HCT116 (cell line): ENCODE measurements around the gene KCNH5. TPM values are rescaled to one million over a fixed set of nuclear protein-coding genes. Genes with fewer than 3 reads are reported as not detected.

Experiments used
- ATAC-seq: fragments of 200-7000 bp; cut with Tn5 transposase; 2 replicates; pipeline ENCODE4 v1.9.1; 2020; ENCODE audit warnings: mild to moderate bottlenecking, moderate library complexity
- BruUV-seq: library from RNA; stranded (reverse); fragments of 400-500 nt; replicated peaks from 2 replicates; lab custom pipeline; 2021; lab: Mats Ljungman, UMichigan
- CTCF ChIA-PET: fragments of 300-600 bp; sonication (Branson Sonifier 250); formaldehyde crosslinking; loops from one replicate; lab custom pipeline; 2021; ENCODE audit warnings: antibody characterized with exemption; lab: Charles Lee
- POLR2A ChIA-PET: fragments of 300-600, 350-600 bp; sonication (Branson Sonifier 250); formaldehyde crosslinking; loops from one replicate; lab custom pipeline; 2021; ENCODE audit warnings: antibody characterized with exemption; lab: Charles Lee
- RAD21 ChIA-PET, 2 experiments: fragments of 300-600 bp; sonication (Branson Sonifier 250); formaldehyde crosslinking; loops; one replicate each; lab custom pipeline; 2023; ENCODE audit warnings: low total read pairs in 2 of 2; ENCODE audit not compliant: uncharacterized antibody in 2 of 2, unreplicated experiment in 2 of 2, low non-redundant PET in 1 of 2; lab: Charles Lee
- DNase-seq: peaks from one replicate; pipeline ENCODE4 v3.0.0-alpha.2; 2010; ENCODE audit warnings: low read depth, low spot score
- H2AFZ ChIP-seq: fragments of 200-600 bp; shearing (Covaris generic), sonication (generic); 2 replicates; pipeline ENCODE4 v1.6.1; 2017; ENCODE audit warnings: low read depth, mixed run types, mixed read lengths, antibody characterized with exemption, low read length; ENCODE audit not compliant: poor library complexity, severe bottlenecking
- H3K27ac ChIP-seq: 2 replicates; pipeline ENCODE4 v1.5.1; 2012; ENCODE audit warnings: low read depth, low read length
- H3K27me3 ChIP-seq: fragments of 200-600 bp; sonication (generic); 2 replicates; pipeline ENCODE4 v1.6.1; 2016; ENCODE audit warnings: mixed run types, low read length, mixed read lengths; ENCODE audit not compliant: insufficient read depth
- H3K36me3 ChIP-seq, 2 experiments: fragments of 200-500 bp in 1 of 2; fragments of 200-600 bp in 1 of 2; sonication (Bioruptor generic) in 1 of 2; sonication (generic) in 1 of 2; 2 replicates each; pipeline versions ENCODE4 v1.5.1 to v1.6.1; 2014 to 2016; ENCODE audit warnings: low read length in 2 of 2, inconsistent platforms in 1 of 2, mixed read lengths in 1 of 2, mixed run types in 1 of 2; ENCODE audit not compliant: insufficient read depth in 2 of 2, control insufficient read depth in 1 of 2
- H3K4me1 ChIP-seq, 2 experiments: fragments of 200-600 bp in 1 of 2; sonication (generic) in 1 of 2; 2 replicates each; pipeline versions ENCODE4 v1.5.1 to v1.6.1; 2012 to 2017; ENCODE audit warnings: low read length in 2 of 2, inconsistent platforms in 1 of 2, mild to moderate bottlenecking in 1 of 2, mixed read lengths in 1 of 2, mixed run types in 1 of 2, moderate library complexity in 1 of 2; ENCODE audit not compliant: insufficient read depth in 2 of 2, control insufficient read depth in 1 of 2
- H3K4me2 ChIP-seq: fragments of 200-600 bp; sonication (generic); 2 replicates; pipeline ENCODE4 v1.6.1; 2017; ENCODE audit warnings: mixed run types, low read length, mixed read lengths
- H3K4me3 ChIP-seq, 2 experiments: fragments of 200-600 bp in 1 of 2; sonication (generic) in 1 of 2; replicated peaks in 1 of 2; 2 replicates each; pipeline ENCODE4 v1.5.1; 2011 to 2016; ENCODE audit warnings: low read length in 2 of 2, control low read depth in 1 of 2, low read depth in 1 of 2, mild to moderate bottlenecking in 1 of 2, mixed read lengths in 1 of 2, mixed run types in 1 of 2
- H3K79me2 ChIP-seq: fragments of 200-600 bp; sonication (generic); 2 replicates; pipeline ENCODE4 v1.6.1; 2017; ENCODE audit warnings: mild to moderate bottlenecking, mixed run types, low read length, moderate library complexity, mixed read lengths; ENCODE audit not compliant: insufficient read depth
- H3K9ac ChIP-seq: fragments of 200-600 bp; sonication (generic); 2 replicates; pipeline ENCODE4 v1.6.1; 2016; ENCODE audit warnings: low read length, mixed read lengths
- H3K9me2 ChIP-seq: fragments of 200-600 bp; sonication (generic), shearing (Covaris generic); 2 replicates; pipeline ENCODE4 v1.6.1; 2017; ENCODE audit warnings: mixed run types, mild to moderate bottlenecking, moderate library complexity; ENCODE audit not compliant: insufficient read depth
- H3K9me3 ChIP-seq, 2 experiments: fragments of 200-500 bp in 1 of 2; fragments of 200-600 bp in 1 of 2; sonication (Bioruptor generic) in 1 of 2; sonication (generic) in 1 of 2; 2 replicates each; pipeline ENCODE4 v1.6.1; 2014 to 2017; ENCODE audit warnings: low read length in 2 of 2, mixed read lengths in 2 of 2, inconsistent platforms in 1 of 2, low read depth in 1 of 2, mild to moderate bottlenecking in 1 of 2, mixed run types in 1 of 2, moderate library complexity in 1 of 2; ENCODE audit not compliant: control insufficient read depth in 1 of 2, insufficient read depth in 1 of 2
- H4K20me1 ChIP-seq: fragments of 200-600 bp; sonication (generic), shearing (Covaris generic); 2 replicates; pipeline ENCODE4 v1.6.1; 2017; ENCODE audit warnings: mixed run types, mild to moderate bottlenecking, moderate library complexity; ENCODE audit not compliant: insufficient read depth
- CBX3 ChIP-seq: IDR thresholded peaks from 2 replicates; pipeline ENCODE4 v1.6.1; 2012; ENCODE audit warnings: low read depth
- CEBPB ChIP-seq: IDR thresholded peaks from 2 replicates; pipeline ENCODE4 v1.6.1; 2012; ENCODE audit warnings: low read depth
- EGR1 ChIP-seq: IDR thresholded peaks from 2 replicates; pipeline ENCODE4 v1.6.1; 2012; ENCODE audit warnings: low read depth
- EZH2 ChIP-seq: fragments of 200-600 bp; sonication (generic); IDR thresholded peaks from 2 replicates; pipeline ENCODE4 v1.6.1; 2017; ENCODE audit warnings: antibody characterized with exemption, mixed run types
- EZH2phosphoT487 ChIP-seq: fragments of 200-600 bp; IDR thresholded peaks from 2 replicates; pipeline ENCODE4 v1.6.1; 2018; ENCODE audit warnings: antibody characterized with exemption, borderline replicate concordance
- FOSL1 ChIP-seq: IDR thresholded peaks from 2 replicates; pipeline ENCODE4 v1.6.1; 2012; ENCODE audit warnings: low read depth
- JUND ChIP-seq: IDR thresholded peaks from 2 replicates; pipeline ENCODE4 v1.6.1; 2012
- POLR2A ChIP-seq: IDR thresholded peaks from 2 replicates; pipeline ENCODE4 v1.7.0; 2011; ENCODE audit warnings: borderline replicate concordance; ENCODE audit not compliant: insufficient read depth, insufficient read length; ENCODE audit errors: extremely low read depth
- POLR2AphosphoS5 ChIP-seq: IDR thresholded peaks from 2 replicates; pipeline ENCODE4 v1.6.1; 2011; ENCODE audit warnings: mild to moderate bottlenecking, low read depth, low read length, moderate library complexity
- RAD21 ChIP-seq: IDR thresholded peaks from 2 replicates; pipeline ENCODE4 v1.6.1; 2012; ENCODE audit warnings: low read depth, mild to moderate bottlenecking
- SRF ChIP-seq: IDR thresholded peaks from 2 replicates; pipeline ENCODE4 v1.6.1; 2012; ENCODE audit warnings: low read depth
- ZNF274 ChIP-seq: fragments of 200-500 bp; sonication (Bioruptor generic); IDR thresholded peaks from 2 replicates; pipeline ENCODE4 v1.6.1; 2014; ENCODE audit warnings: mild to moderate bottlenecking, low read depth, low read length, inconsistent platforms
- intact Hi-C: fragments of 100-400 bp; cut with micrococcal nuclease; formaldehyde crosslinking; loops from 2 replicates; pipeline ENCODE4 v1.10.0; 2022
- total RNA-seq: library from RNA; stranded (reverse); gene quantifications from one replicate; pipeline ENCODE4 v1.2.1, GENCODE V29; 2021; ENCODE audit not compliant: unreplicated experiment

KCNH5 gene
- total RNA-seq, 1 experiment from 2014 or later = not detected

DNA sequence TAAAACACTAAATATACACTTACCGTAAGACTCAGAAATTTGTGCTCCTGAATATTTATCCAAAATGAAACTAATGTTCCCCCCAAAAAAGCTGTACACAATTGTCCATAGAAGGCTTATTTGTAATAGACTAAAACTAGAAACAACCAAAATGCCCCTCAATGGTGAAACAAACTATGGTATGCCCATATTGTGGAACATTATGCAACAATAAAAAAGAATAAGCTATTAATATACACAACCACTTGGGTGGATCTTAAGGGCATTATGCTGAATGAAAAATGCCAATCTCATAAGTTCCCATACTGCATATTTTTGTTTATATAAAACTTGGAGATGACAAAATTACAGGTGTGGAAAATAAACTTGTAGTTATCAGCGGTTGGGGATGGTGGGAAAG, 357.4 kb downstream of the KCNH5 start:
- intact Hi-C loops = no loop called here
- Histone ChIP-seq H3K9me3 (peaks cover 0 to 5% of the 10 kb centered on the region in 2 experiments; a peak in 3 of 4 replicates), H3K4me3 (no peak overlapping the region), H3K9me2 (no peaks in the 10 kb centered on the region), H3K9ac (no peak overlapping the region), H3K27me3 (no peaks in the 10 kb centered on the region), H3K36me3 (no peaks in the 10 kb centered on the region), H3K79me2 (no peaks in the 10 kb centered on the region), H3K27ac (no peak overlapping the region), H2AFZ (no peak overlapping the region), H3K4me2 (no peak overlapping the region), H3K4me1 (no peaks in the 10 kb centered on the region), H4K20me1 (no peaks in the 10 kb centered on the region)
- POLR2A ChIA-PET = no interaction called here
- no peak for ATAC-seq
- TF ChIP-seq FOSL1 (no peak), POLR2AphosphoS5 (no peak), RAD21 (no peak), CEBPB (no peak)
- CTCF ChIA-PET = no interaction called here
- DNase-seq = no peak
- RAD21 ChIA-PET = no interaction called here
- BruUV-seq = no TSS peak

DNA sequence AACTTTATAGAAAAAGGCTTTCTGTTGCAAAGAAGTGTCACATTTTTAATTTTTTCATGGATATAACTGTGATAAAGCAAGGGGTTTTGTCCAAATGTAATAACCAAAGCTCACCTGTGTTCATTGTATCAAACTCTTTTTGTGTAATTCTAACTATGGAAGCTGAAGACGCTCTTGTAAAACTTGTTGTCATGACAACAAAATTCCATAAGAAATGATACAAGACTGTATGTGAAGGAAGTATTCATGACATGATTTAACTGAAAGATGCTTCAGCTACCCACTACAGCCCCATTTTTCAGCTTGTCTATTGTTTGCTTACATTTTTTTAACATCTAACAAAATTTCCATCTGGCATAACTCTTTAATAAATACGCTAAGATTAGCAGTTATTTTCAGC, 360.9 kb downstream of the KCNH5 start:
- Histone ChIP-seq H3K4me3 (no peak overlapping the region), H3K27me3 (no peaks in the 10 kb centered on the region), H3K4me2 (no peak overlapping the region), H3K9me3 (peaks cover 0 to 12% of the 10 kb centered on the region in 2 experiments; a peak in 3 of 4 replicates), H2AFZ (no peak overlapping the region), H3K36me3 (no peaks in the 10 kb centered on the region), H3K79me2 (no peaks in the 10 kb centered on the region), H3K9ac (no peak overlapping the region), H4K20me1 (no peaks in the 10 kb centered on the region), H3K9me2 (no peaks in the 10 kb centered on the region), H3K4me1 (no peaks in the 10 kb centered on the region), H3K27ac (no peak overlapping the region)
- DNase-seq (no peak), ATAC-seq (no peak)
- no TSS peak for BruUV-seq
- ChIA-PET RAD21 (no interaction called here), POLR2A (no interaction called here), CTCF (no interaction called here)
- intact Hi-C loops = no loop called here
- no peak for TF ChIP-seq EGR1
- TF ChIP-seq CBX3 = no peak
- TF ChIP-seq SRF = no peak
- no peak for TF ChIP-seq POLR2A
- no peak for TF ChIP-seq FOSL1
- no peak for TF ChIP-seq EZH2
- no peak for TF ChIP-seq JUND
- no peak for TF ChIP-seq EZH2phosphoT487
- TF ChIP-seq CEBPB = no peak
- no peak for TF ChIP-seq ZNF274
